Measurements from ENCODE around the gene SFMBT1. TPM values are rescaled to one million over a fixed set of nuclear protein-coding genes. Genes with fewer than 3 reads are reported as not detected.
"Not testable (repeated sequence)": the region's sequence is repeated elsewhere in the genome, so short reads cannot be mapped to it uniquely, and the experiment has no call there.

The SFMBT1 gene
- polyA plus RNA-seq, 3 donors: 0.61 to 2.7 (median 0.91) TPM

GRCh38 chr3:53035825-53036619 is 9.9 kb downstream of the SFMBT1 start:
- Histone ChIP-seq H3K9me3 (replicated peaks in 1 of 2; ENCODE audit: control insufficient read depth in 1 of 2, insufficient read depth in 1 of 2, low read length in 2 of 2) (no peaks in the 10 kb centered on the region), H3K79me2 (ENCODE audit: insufficient read depth, low read length) (peaks cover 17% of the 10 kb centered on the region), H3K27ac (ENCODE audit: low read depth in 1 of 2, low read length in 2 of 2) (no peak overlapping the region), H3K4me2 (replicated peaks; ENCODE audit: extremely low read depth, low read length, poor library complexity, severe bottlenecking) (no peak overlapping the region), H3K36me3 (replicated peaks in 1 of 2; ENCODE audit: control insufficient read depth in 1 of 2, insufficient read depth in 2 of 2, low read length in 2 of 2) (no peaks in the 10 kb centered on the region), H2AFZ (ENCODE audit: insufficient read depth, low read depth, low read length, poor library complexity, severe bottlenecking) (no peak overlapping the region), H3K27me3 (ENCODE audit: control insufficient read depth in 2 of 2, insufficient read depth in 2 of 2, low read length in 2 of 2) (no peaks in the 10 kb centered on the region), H3K9ac (ENCODE audit: insufficient read depth, low read length, poor library complexity, severe bottlenecking) (no peak overlapping the region), H3K4me3 (replicated peaks in 1 of 3; ENCODE audit: low read depth in 2 of 3, low read length in 3 of 3) (no peak overlapping the region), H4K20me1 (ENCODE audit: insufficient read depth, low read length) (no peaks in the 10 kb centered on the region), H3K4me1 (ENCODE audit: control insufficient read depth in 1 of 2, insufficient read depth in 2 of 2, low read length in 2 of 2) (no peaks in the 10 kb centered on the region)
- WGBS (ENCODE audit: insufficient coverage): 93% methylated on average over 9 of the region's 11 CpGs
- intact Hi-C loops (cut with micrococcal nuclease): no loop called here
- H3K4me3 Mint-ChIP-seq: no peak overlapping the region
- no peak for DNase-seq
- H3K4me1 Mint-ChIP-seq: peaks cover 7% of the 10 kb centered on the region
- no peaks in the 10 kb centered on the region for H3K9me3 Mint-ChIP-seq
- H3K36me3 Mint-ChIP-seq: peaks cover 0 to 1% of the 10 kb centered on the region in 2 donors
- H3K27ac Mint-ChIP-seq: peak overlapping the region in 1 of 7 donors; percentile 21
- H3K27me3 Mint-ChIP-seq (ENCODE audit: low read depth in 3 of 3): peaks cover 0 to 5% (median 0%) of the 10 kb centered on the region in 3 donors
- no peak for TF ChIP-seq CTCF (IDR thresholded peaks at IDR 0.05)

GRCh38 chr3:53035018-53035417 is 10.9 kb downstream of the SFMBT1 start:
- WGBS (ENCODE audit: insufficient coverage): 97% methylated on average over 3 of the region's 5 CpGs
- not testable (repeated sequence) for H3K4me1 Mint-ChIP-seq

GRCh38 chr3:53034411-53034810 is 11.5 kb downstream of the SFMBT1 start:
- H3K4me2 ChIP-seq (replicated peaks; ENCODE audit: extremely low read depth, low read length, poor library complexity, severe bottlenecking); H3K4me1 Mint-ChIP-seq; H3K27me3 ChIP-seq (ENCODE audit: control insufficient read depth in 2 of 2, insufficient read depth in 2 of 2, low read length in 2 of 2); H3K4me1 ChIP-seq (ENCODE audit: control insufficient read depth in 1 of 2, insufficient read depth in 2 of 2, low read length in 2 of 2); H3K4me3 ChIP-seq (replicated peaks in 1 of 3; ENCODE audit: low read depth in 2 of 3, low read length in 3 of 3); H3K27ac ChIP-seq (ENCODE audit: low read depth in 1 of 2, low read length in 2 of 2); H3K36me3 ChIP-seq (replicated peaks in 1 of 2; ENCODE audit: control insufficient read depth in 1 of 2, insufficient read depth in 2 of 2, low read length in 2 of 2); H3K27ac Mint-ChIP-seq; H3K4me3 Mint-ChIP-seq; H3K9ac ChIP-seq (ENCODE audit: insufficient read depth, low read length, poor library complexity, severe bottlenecking); H4K20me1 ChIP-seq (ENCODE audit: insufficient read depth, low read length); H2AFZ ChIP-seq (ENCODE audit: insufficient read depth, low read depth, low read length, poor library complexity, severe bottlenecking); H3K9me3 Mint-ChIP-seq; intact Hi-C loops (cut with micrococcal nuclease); H3K9me3 ChIP-seq (replicated peaks in 1 of 2; ENCODE audit: control insufficient read depth in 1 of 2, insufficient read depth in 1 of 2, low read length in 2 of 2); H3K27me3 Mint-ChIP-seq (ENCODE audit: low read depth in 3 of 3); H3K36me3 Mint-ChIP-seq; DNase-seq: not testable (repeated sequence)
- 100% methylated on average over 2 of the region's 10 CpGs for WGBS (ENCODE audit: insufficient coverage)
- peaks cover 13% of the 10 kb centered on the region for H3K79me2 ChIP-seq (ENCODE audit: insufficient read depth, low read length)

More at GRCh38 chr3:53035018-53035417, 10.9 kb downstream of the SFMBT1 start:
- H3K4me3 Mint-ChIP-seq; H3K4me1 ChIP-seq (ENCODE audit: control insufficient read depth in 1 of 2, insufficient read depth in 2 of 2, low read length in 2 of 2); H3K36me3 ChIP-seq (replicated peaks in 1 of 2; ENCODE audit: control insufficient read depth in 1 of 2, insufficient read depth in 2 of 2, low read length in 2 of 2); H3K27ac Mint-ChIP-seq; H3K4me3 ChIP-seq (replicated peaks in 1 of 3; ENCODE audit: low read depth in 2 of 3, low read length in 3 of 3); H3K27me3 ChIP-seq (ENCODE audit: control insufficient read depth in 2 of 2, insufficient read depth in 2 of 2, low read length in 2 of 2); DNase-seq; H3K27ac ChIP-seq (ENCODE audit: low read depth in 1 of 2, low read length in 2 of 2); H4K20me1 ChIP-seq (ENCODE audit: insufficient read depth, low read length); H3K36me3 Mint-ChIP-seq; H3K9me3 Mint-ChIP-seq; H3K9me3 ChIP-seq (replicated peaks in 1 of 2; ENCODE audit: control insufficient read depth in 1 of 2, insufficient read depth in 1 of 2, low read length in 2 of 2); H3K4me2 ChIP-seq (replicated peaks; ENCODE audit: extremely low read depth, low read length, poor library complexity, severe bottlenecking); intact Hi-C loops (cut with micrococcal nuclease); H3K9ac ChIP-seq (ENCODE audit: insufficient read depth, low read length, poor library complexity, severe bottlenecking); H3K27me3 Mint-ChIP-seq (ENCODE audit: low read depth in 3 of 3); H2AFZ ChIP-seq (ENCODE audit: insufficient read depth, low read depth, low read length, poor library complexity, severe bottlenecking): not testable (repeated sequence)
- H3K79me2 ChIP-seq (ENCODE audit: insufficient read depth, low read length): peaks cover 11% of the 10 kb centered on the region
